HuH-7 (cell line): Measurements from ENCODE around the gene PCDHB14.
"Not testable (repeated sequence)": the region's sequence is repeated elsewhere in the genome, so short reads cannot be mapped to it uniquely, and the experiment has no call there.

Experiments used
- DNase-seq: peaks from one replicate; pipeline ENCODE4 v3.0.0; 2011; ENCODE audit warnings: low spot score

PCDHB14 gene

DNA sequence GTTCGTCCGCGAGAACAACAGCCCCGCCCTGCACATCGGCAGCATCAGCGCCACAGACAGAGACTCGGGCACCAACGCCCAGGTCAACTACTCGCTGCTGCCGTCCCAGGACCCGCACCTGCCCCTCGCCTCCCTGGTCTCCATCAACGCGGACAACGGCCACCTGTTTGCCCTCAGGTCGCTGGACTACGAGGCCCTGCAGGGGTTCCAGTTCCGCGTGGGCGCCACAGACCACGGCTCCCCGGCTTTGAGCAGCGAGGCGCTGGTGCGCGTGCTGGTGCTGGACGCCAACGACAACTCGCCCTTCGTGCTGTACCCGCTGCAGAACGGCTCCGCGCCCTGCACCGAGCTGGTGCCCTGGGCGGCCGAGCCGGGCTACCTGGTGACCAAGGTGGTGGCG, 12.9 kb upstream of the PCDHB14 start:
- not testable (repeated sequence) for DNase-seq

DNA sequence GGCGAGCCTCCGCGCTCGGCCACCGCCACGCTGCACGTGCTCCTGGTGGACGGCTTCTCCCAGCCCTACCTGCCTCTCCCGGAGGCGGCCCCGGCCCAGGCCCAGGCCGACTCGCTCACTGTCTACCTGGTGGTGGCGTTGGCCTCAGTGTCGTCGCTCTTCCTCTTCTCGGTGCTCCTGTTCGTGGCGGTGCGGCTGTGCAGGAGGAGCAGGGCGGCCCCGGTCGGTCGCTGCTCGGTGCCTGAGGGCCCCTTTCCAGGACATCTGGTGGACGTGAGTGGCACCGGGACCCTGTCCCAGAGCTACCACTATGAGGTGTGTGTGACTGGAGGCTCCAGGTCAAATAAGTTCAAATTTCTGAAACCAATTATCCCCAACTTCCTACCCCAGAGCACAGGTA, 12.3 kb upstream of the PCDHB14 start:
- DNase-seq = not testable (repeated sequence)

DNA sequence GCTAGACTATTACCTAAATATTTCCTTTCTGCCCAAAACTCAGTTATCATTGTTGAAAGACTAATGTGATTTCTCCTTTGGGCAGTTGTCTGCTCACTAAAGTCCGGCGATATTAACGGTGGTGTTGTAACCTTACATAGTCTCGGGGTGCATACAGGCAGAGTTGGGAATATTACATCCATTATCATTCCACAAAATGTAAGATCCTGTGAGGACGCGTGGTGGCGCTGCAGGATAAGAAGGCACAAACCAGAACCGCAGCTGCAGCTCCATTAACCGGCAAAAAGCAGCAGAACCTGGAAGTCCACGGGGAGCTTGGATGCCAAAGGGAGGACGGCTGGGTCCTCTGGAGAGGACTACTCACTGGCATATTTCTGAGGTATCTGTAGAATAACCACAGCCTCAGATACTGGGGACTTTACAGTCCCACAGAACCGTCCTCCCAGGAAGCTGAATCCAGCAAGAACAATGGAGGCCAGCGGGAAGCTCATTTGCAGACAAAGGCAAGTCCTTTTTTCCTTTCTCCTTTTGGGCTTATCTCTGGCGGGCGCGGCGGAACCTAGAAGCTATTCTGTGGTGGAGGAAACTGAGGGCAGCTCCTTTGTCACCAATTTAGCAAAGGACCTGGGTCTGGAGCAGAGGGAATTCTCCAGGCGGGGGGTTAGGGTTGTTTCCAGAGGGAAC, 9.3 kb upstream of the PCDHB14 start, which contains the start of gene PCDHB13:
Gene PCDHB13 (plus strand): TSS at position 264 of the 684 bp plus-strand sequence. CDS start 205 bp downstream, at position 469.
- DNase-seq = peak; percentile 59

DNA sequence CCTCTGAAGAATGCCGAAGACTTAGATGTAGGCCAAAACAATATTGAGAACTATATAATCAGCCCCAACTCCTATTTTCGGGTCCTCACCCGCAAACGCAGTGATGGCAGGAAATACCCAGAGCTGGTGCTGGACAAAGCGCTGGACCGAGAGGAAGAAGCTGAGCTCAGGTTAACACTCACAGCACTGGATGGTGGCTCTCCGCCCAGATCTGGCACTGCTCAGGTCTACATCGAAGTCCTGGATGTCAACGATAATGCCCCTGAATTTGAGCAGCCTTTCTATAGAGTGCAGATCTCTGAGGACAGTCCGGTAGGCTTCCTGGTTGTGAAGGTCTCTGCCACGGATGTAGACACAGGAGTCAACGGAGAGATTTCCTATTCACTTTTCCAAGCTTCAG, 8.6 kb upstream of the PCDHB14 start:
- not testable (repeated sequence) for DNase-seq

DNA sequence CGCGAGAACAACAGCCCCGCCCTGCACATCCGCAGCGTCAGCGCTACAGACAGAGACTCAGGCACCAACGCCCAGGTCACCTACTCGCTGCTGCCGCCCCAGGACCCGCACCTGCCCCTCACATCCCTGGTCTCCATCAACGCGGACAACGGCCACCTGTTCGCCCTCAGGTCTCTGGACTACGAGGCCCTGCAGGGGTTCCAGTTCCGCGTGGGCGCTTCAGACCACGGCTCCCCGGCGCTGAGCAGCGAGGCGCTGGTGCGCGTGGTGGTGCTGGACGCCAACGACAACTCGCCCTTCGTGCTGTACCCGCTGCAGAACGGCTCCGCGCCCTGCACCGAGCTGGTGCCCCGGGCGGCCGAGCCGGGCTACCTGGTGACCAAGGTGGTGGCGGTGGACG, 7.6 kb upstream of the PCDHB14 start:
- DNase-seq = not testable (repeated sequence)

DNA sequence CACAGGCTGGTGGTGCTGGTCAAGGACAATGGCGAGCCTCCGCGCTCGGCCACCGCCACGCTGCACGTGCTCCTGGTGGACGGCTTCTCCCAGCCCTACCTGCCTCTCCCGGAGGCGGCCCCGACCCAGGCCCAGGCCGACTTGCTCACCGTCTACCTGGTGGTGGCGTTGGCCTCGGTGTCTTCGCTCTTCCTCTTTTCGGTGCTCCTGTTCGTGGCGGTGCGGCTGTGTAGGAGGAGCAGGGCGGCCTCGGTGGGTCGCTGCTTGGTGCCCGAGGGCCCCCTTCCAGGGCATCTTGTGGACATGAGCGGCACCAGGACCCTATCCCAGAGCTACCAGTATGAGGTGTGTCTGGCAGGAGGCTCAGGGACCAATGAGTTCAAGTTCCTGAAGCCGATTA, 7.1 kb upstream of the PCDHB14 start:
- not testable (repeated sequence) for DNase-seq

DNA sequence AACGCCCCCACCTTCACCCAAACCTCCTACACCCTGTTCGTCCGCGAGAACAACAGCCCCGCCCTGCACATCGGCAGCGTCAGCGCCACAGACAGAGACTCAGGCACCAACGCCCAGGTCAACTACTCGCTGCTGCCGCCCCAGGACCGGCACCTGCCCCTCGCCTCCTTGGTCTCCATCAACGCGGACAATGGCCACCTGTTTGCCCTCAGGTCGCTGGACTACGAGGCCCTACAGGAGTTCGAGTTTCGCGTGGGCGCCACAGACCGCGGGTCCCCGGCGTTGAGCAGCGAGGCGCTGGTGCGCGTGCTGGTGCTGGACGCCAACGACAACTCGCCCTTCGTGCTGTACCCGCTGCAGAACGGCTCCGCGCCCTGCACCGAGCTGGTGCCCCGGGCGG, 1.7 kb downstream of the PCDHB14 start:
- DNase-seq = not testable (repeated sequence)

DNA sequence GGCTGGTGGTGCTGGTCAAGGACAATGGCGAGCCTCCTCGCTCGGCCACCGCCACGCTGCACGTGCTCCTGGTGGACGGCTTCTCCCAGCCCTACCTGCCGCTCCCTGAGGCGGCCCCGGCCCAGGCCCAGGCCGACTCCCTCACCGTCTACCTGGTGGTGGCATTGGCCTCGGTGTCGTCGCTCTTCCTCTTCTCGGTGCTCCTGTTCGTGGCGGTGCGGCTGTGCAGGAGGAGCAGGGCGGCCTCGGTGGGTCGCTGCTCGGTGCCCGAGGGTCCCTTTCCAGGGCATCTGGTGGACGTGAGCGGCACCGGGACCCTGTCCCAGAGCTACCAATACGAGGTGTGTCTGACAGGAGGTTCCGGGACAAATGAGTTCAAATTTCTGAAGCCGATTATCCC, 2.3 kb downstream of the PCDHB14 start:
- not testable (repeated sequence) for DNase-seq

DNA sequence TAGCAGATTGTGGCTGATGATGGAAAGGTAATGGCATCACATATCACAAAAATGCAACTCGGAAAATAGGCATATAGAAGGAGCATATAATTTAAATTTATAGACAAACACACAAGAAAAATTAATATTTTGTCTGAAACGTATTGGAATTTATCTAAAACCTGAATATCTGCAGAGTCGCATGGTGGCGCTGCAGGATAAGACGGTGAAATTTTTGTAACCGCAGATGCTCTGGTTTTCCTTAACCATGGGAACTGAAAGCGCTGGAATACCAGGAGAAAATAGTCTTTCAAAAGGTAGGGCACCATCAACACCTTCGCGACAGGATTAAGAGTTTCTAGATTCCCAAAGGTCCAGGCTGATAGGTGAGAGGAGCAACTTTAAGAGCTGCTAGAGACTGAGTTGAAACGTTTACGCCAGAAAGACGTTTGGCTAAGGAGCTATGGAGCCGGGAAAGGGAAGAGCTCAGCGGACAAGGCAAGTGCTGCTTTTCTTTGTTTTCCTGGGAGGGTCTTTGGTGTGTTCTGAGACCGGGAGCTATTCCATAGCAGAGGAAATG, 11.0 kb downstream of the PCDHB14 start:
- no peak for DNase-seq

DNA sequence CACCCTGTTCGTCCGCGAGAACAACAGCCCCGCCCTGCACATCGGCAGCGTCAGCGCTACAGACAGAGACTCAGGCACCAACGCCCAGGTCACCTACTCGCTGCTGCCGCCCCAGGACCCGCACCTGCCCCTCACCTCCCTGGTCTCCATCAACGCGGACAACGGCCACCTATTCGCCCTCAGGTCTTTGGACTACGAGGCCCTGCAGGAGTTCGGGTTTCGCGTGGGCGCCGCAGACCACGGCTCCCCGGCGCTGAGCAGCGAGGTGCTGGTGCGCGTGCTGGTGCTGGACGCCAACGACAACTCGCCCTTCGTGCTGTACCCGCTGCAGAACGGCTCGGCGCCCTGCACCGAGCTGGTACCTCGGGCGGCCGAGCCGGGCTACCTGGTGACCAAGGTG, 12.8 kb downstream of the PCDHB14 start:
- not testable (repeated sequence) for DNase-seq

DNA sequence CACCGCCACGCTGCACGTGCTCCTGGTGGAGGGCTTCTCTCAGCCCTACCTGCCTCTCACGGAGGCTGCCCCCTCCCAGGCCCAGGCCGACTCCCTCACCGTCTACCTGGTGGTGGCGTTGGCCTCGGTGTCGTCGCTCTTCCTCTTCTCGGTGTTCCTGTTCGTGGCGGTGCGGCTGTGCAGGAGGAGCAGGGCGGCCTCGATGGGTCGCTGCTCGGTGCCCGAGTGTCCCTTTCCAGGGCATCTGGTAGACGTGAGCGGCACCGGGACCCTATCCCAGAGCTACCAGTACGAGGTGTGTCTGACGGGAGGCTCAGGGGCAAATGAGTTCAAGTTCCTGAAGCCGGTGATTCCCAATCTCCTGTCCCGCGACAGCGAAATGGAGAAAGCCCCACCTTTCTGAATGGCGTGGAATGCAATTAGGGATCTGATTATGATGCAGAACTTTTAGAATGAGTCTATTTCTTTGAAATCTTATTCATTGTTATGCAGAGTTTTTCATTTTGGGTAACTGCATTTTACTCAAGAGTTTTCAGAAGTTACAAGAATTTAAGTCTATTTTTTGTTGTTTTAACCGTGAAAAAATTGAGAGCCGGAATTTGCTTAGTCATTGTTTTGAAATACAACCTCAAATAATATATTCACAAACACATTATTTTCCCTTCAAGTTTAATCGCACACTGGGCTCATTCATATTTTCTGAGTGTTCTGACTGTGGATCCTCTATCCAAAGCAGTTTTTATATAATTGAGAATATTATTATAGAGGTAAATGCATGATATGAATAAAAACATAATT, 13.6 kb downstream of the PCDHB14 start:
- no peak for DNase-seq

DNA sequence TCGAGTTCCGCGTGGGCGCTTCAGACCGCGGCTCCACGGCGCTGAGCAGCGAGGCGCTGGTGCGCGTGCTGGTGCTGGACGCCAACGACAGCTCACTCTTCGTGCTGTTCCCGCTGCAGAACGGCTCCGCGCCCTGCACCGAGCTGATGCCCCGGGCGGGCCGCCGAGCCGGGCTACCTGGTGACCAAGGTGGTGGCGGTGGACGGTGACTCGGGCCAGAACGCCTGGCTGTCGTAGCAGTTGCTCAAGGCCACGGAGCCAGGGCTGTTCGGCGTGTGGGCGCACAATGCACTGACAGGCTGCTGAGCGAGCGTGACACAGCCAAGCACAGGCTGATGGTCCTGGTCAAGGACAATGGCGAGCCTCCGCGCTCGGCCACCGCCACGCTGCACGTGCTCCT, 18.4 kb downstream of the PCDHB14 start:
- DNase-seq = no peak

DNA sequence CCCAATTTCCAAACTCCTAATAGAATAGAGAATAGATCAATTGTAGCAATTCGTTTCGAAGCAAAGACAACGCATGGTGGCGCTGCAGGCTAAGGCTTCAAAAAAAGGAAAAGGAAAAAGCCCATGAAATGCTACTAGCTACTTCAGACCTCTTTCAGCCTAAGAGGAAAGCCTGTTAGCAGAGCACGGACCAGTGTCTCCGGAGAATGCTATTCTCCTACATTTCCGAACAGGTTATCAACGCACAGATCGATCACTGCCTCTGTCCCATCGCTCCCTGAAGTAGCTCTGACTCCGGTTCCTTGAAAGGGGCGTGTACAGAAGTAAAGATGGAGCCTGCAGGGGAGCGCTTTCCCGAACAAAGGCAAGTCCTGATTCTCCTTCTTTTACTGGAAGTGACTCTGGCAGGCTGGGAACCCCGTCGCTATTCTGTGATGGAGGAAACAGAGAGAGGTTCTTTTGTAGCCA, 22.1 kb downstream of the PCDHB14 start, which contains the start of gene PCDHB15:
Gene PCDHB15 (plus strand): TSS at position 146 of the 468 bp plus-strand sequence. CDS start 184 bp downstream, at position 330.
- peak; percentile 54 for DNase-seq

DNA sequence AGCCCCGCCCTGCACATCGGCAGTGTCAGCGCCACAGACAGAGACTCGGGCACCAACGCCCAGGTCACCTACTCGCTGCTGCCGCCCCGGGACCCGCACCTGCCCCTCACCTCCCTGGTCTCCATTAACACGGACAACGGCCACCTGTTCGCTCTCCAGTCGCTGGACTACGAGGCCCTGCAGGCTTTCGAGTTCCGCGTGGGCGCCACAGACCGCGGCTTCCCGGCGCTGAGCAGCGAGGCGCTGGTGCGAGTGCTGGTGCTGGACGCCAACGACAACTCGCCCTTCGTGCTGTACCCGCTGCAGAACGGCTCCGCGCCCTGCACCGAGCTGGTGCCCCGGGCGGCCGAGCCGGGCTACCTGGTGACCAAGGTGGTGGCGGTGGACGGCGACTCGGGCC, 23.8 kb downstream of the PCDHB14 start:
- DNase-seq = not testable (repeated sequence)

DNA sequence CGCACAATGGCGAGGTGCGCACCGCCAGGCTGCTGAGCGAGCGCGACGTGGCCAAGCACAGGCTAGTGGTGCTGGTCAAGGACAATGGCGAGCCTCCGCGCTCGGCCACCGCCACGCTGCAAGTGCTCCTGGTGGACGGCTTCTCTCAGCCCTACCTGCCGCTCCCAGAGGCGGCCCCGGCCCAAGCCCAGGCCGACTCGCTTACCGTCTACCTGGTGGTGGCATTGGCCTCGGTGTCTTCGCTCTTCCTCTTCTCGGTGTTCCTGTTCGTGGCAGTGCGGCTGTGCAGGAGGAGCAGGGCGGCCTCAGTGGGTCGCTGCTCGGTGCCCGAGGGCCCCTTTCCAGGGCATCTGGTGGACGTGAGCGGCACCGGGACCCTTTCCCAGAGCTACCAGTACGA, 24.3 kb downstream of the PCDHB14 start:
- not testable (repeated sequence) for DNase-seq

DNA sequence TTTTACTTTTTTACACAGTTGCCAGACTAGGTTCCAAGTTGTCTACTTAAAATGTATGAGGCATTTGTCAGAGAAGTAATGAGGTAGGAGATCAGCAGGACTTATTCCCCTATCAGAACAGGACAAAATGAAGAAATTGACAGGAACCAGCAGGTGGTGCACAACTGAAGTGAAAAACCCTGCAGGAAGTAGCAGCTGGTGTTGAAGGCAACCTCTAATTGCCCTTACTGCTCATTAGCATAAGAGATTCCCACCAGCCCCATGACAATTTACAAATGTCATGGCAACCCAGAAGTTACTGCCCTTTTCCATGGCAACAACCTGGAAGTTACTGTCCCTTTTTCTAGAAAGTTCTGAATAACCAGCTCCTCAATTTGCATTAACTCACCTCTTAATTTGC, 27.4 kb downstream of the PCDHB14 start:
- DNase-seq = no peak

DNA sequence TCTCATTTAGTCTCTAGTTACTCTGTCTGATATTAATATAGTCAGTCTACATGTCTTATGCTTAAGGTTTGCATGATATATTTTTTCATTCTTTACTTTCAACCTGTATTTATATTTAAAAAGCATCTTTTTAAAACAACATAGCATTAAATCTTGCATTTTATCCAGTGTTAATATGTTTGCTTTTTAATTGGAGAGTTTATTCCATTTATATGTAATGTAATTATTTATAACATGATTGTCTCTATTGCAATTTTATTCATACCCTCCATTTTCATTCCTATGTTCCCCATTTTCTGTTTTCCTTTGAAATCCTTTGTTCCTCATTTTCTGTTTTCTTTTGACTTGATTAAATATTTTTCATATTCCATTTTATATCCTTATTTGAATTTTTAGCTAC, 35.3 kb downstream of the PCDHB14 start:
- no peak for DNase-seq

DNA sequence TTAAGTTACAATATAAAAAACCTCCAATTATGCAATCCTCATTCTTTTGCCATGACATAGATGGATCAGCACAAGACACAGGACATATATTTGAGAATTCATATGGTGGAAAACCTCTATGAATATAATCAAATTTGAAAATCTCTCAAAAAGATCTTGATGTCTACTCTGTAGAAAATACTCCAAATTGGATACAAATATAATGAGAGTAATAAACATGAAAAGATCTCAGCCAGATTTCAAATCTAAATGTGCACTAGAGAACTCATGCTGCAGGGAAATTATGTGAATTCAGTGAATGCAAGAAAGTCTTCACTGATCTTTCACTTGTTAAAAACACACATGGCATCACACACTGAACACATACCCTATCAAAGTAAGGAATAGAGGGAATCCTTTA, 35.8 kb downstream of the PCDHB14 start:
- no peak for DNase-seq

DNA sequence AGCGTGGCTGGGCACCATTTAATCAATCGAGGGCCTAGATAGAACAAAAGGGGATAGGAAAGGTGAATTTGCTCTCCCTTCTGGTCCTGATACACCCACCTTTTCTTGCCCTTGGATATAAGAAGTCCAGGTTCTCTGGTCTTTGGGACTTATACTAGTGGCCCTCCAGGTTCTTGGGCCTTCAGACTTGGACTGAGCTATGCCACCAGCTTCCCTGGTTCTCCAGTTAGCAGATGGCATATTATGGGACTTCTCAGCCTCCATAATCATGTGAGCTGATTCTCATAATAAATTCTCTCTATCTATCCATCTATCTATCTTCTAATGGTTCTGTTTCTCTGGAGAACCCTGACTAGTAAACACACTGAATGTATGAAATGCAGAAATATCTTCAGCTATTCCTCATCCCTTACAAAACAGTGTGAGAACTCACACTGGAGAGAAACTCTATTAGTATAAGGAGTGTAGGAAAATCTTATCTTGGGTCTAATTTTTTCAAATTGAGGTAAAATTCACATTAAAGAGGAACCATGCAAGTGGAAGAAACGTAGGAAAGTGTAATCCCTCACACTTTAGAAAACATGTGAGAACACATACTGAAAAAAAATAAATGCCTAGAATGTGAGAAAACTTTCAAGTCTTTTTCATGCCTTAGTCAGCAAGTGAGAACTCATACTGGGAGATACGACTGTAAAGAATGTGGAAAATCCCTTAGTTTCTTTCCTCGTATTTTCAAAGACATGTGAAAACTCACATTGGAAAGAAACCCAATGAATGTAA, 37.5 kb downstream of the PCDHB14 start:
- DNase-seq = no peak

DNA sequence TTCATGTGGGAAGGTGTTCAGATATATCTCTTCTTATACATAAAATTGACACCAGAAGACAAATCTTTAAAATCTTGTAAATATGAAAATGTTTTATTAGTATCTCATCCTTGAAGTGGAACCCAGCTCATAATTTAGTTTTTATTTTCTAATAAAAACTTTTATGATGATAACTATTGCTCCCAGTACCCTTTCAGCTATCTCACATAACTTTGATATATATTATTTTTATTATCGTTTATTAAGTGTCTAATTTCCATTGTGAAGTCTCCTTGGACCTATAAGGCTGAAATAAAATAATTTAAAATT, 38.0 kb downstream of the PCDHB14 start:
- DNase-seq = no peak

DNA sequence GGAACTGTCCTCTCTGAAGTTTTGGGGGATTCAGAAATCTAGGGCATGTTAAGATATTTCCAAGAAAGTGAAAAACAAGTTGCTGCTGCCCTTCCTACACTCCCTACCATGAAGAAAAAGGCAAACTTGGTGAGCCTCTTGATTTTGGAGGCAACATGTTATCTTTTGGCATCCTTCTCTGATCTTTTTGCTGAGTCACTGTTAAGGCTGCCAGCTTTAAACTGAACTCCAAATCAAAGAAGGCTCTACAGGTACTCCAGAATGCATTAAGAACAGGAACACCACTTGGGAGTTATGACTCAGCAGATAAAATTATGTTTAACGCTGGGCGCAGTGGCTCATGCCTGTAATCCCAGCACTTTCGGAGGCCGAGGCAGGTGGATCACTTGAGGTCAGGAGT, 46.1 kb downstream of the PCDHB14 start:
- no peak for DNase-seq

DNA sequence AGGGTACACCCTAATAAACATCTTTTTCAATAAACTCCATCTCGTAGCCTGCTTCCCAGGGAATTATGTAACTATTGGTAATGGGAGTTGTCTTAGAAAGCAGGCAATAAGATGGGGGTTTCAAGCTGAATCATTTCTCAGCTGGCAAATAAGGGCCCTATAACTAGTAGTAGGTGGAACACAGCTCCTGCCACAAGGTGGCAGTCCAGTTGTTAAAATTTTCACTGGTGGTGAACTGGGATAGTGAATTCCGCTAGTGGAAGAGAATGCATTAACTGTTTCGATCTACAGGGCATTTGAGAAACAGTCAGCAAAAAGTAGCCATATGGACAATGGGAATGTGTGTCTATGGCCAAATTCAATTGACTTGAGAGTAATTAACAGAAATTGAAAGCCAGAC, 49.8 kb downstream of the PCDHB14 start:
- no peak for DNase-seq
